Lung (tissue), 12 donors: ENCODE results near the gene COX6A2. TPM values are rescaled to one million over a fixed set of nuclear protein-coding genes. Genes with fewer than 3 reads are reported as not detected.

ENCODE experiments used
- ATAC-seq: fragments of 200-7000 bp; cut with Tn5 transposase; one replicate; pipeline ENCODE4 v1.9.1; 2020; ENCODE audit warnings: moderate number of reproducible peaks; ENCODE audit not compliant: insufficient read depth, low FRiP score
- DNase-seq, 3 donors: peaks; one replicate each; pipeline ENCODE4 v3.0.0-alpha.2; 2013 to 2017
- H3K27ac ChIP-seq, 2 donors: one replicate each; pipeline ENCODE4 v1.5.1; 2013; ENCODE audit warnings: mild to moderate bottlenecking in 2 of 2, moderate library complexity in 2 of 2, control low read depth in 1 of 2, inconsistent platforms in 1 of 2, low read depth in 1 of 2, low read length in 1 of 2
- H3K27me3 ChIP-seq, 3 donors: one replicate each; pipeline ENCODE4 v1.5.1; 2013; ENCODE audit warnings: low read length in 2 of 3; ENCODE audit not compliant: control insufficient read depth in 3 of 3, insufficient read depth in 3 of 3
- H3K36me3 ChIP-seq, 4 donors: one replicate each; pipeline ENCODE4 v1.5.1; 2013; ENCODE audit warnings: low read length in 4 of 4, mild to moderate bottlenecking in 1 of 4, moderate library complexity in 1 of 4; ENCODE audit not compliant: control insufficient read depth in 4 of 4, insufficient read depth in 4 of 4
- H3K4me1 ChIP-seq, 5 donors: one replicate each; pipeline ENCODE4 v1.5.1; 2013; ENCODE audit warnings: low read length in 5 of 5, mild to moderate bottlenecking in 2 of 5, moderate library complexity in 1 of 5; ENCODE audit not compliant: control insufficient read depth in 5 of 5, insufficient read depth in 5 of 5
- H3K4me3 ChIP-seq: one replicate; pipeline ENCODE4 v1.5.1; 2013; ENCODE audit warnings: mild to moderate bottlenecking, control low read depth, moderate library complexity
- H3K9ac ChIP-seq, 2 donors: one replicate each; pipeline ENCODE4 v1.5.1; 2013; ENCODE audit warnings: low read length in 2 of 2, control low read depth in 1 of 2; ENCODE audit not compliant: insufficient read depth in 1 of 2
- H3K9me3 ChIP-seq, 4 donors: one replicate each; pipeline ENCODE4 v1.5.1; 2013; ENCODE audit warnings: low read length in 3 of 4, mild to moderate bottlenecking in 1 of 4, moderate library complexity in 1 of 4; ENCODE audit not compliant: control insufficient read depth in 4 of 4, insufficient read depth in 3 of 4
- CTCF ChIP-seq: IDR thresholded peaks from 2 replicates; pipeline ENCODE4 v1.5.1; 2012; ENCODE audit warnings: mild to moderate bottlenecking; ENCODE audit errors: control extremely low read depth, extremely low read depth
- WGBS, 2 donors: extraction: QIAGEN DNeasy Blood & Tissue Kit; methylation state at CpG; one replicate each; pipeline ENCODE4 v1.1.7; 2013; 5-methylcytosine and 5-hydroxymethylcytosine counted together
- polyA plus RNA-seq, 2 donors: library from polyadenylated mRNA; stranded (reverse); fragments of 200-250 nt; gene quantifications; one replicate each; pipeline ENCODE4 v1.2.1, GENCODE V29; 2013
- total RNA-seq, 2 donors: library from RNA; depleted of rRNA in 1 of 2; stranded (reverse); fragments of >200 nt in 1 of 2; gene quantifications; one replicate each; pipeline ENCODE4 v1.2.1, GENCODE V29; 2014 to 2021
- donor health status: control.
- donor health status: control.
- donor health status: Bipolar disorder and iron deficiency.
- donor health status: healthy.
- donor health status: DM: yes; HTN: yes; CAD: no.

The COX6A2 gene
- total and polyA plus RNA-seq, 4 donors, result not detected

GRCh38 chr16:31390504-31391041, 37.6 kb downstream of the COX6A2 start:
- 66 to 78% methylated on average over 6 of the region's 6 CpGs for WGBS, 2 donors
- ATAC-seq, result no peak

GRCh38 chr16:31388535-31388934, 39.6 kb downstream of the COX6A2 start:
- no peak overlapping the region for H3K9ac ChIP-seq
- no peak for TF ChIP-seq CTCF
- no peak overlapping the region for H3K4me3 ChIP-seq
- no peaks in the 10 kb centered on the region for H3K36me3 ChIP-seq
- no peak overlapping the region for H3K27ac ChIP-seq
- DNase-seq (no peak), ATAC-seq (no peak)
- no peaks in the 10 kb centered on the region for H3K27me3 ChIP-seq
- 62 to 83% methylated on average over 2 of the region's 2 CpGs for WGBS, 2 donors
- H3K4me1 ChIP-seq, result no peaks in the 10 kb centered on the region
- H3K9me3 ChIP-seq, result peaks cover 0 to 3% (median 0%) of the 10 kb centered on the region in 4 donors

More at GRCh38 chr16:31390504-31391041, 37.6 kb downstream of the COX6A2 start:
- Histone ChIP-seq H3K9ac (no peak overlapping the region), H3K4me3 (no peak overlapping the region), H3K4me1 (no peaks in the 10 kb centered on the region), H3K27me3 (no peaks in the 10 kb centered on the region), H3K9me3 (peaks cover 0 to 3% (median 0%) of the 10 kb centered on the region in 4 donors), H3K36me3 (no peaks in the 10 kb centered on the region), H3K27ac (no peak overlapping the region)
- TF ChIP-seq CTCF, result no peak
- DNase-seq, result no peak

GRCh38 chr16:31386157-31386984, 41.8 kb downstream of the COX6A2 start:
- no peak overlapping the region for H3K9ac ChIP-seq
- no peak overlapping the region for H3K4me3 ChIP-seq
- H3K27me3 ChIP-seq, result no peaks in the 10 kb centered on the region
- H3K9me3 ChIP-seq, result peaks cover 0 to 3% (median 0%) of the 10 kb centered on the region in 4 donors
- no peak overlapping the region for H3K27ac ChIP-seq
- no peak for ATAC-seq
- no peak for DNase-seq
- peaks cover 0 to 1% (median 0%) of the 10 kb centered on the region in 5 donors for H3K4me1 ChIP-seq
- WGBS, 2 donors, result 57 to 73% methylated on average over 6 of the region's 6 CpGs
- no peak for TF ChIP-seq CTCF
- no peaks in the 10 kb centered on the region for H3K36me3 ChIP-seq
